GM12874 (cell line): Measurements from ENCODE around the gene CASP12.

Experiments used
- CTCF ChIP-seq: IDR thresholded peaks from 2 replicates; pipeline ENCODE4 v1.5.1; 2011; ENCODE audit warnings: low read depth, mild to moderate bottlenecking, control low read depth, low read length, moderate library complexity; ENCODE audit not compliant: insufficient read depth

CASP12 gene

GRCh38 chr11:104905271-104905670, 7.0 kb upstream of the CASP12 start:
- no peak for TF ChIP-seq CTCF

DNA sequence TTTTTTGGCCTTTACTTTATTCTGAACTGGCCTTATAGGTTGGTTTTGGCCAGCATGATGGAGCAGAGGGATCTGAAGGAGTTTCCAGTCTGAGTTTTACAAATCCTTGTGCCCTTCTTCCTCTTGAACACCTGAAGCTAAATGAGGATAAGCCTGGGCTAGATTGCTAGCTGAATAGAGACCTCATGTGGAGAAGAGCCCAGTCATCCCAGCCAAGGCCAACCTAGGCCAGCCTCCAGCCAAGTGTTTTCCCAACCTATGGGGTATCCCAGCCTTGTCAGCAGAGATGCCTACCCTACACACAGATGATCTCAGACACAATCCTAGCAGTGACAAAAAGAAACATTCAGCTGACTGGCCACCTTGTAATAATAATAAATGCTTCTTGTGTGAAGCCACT, 966 bp upstream of the CASP12 start:
- TF ChIP-seq CTCF: no peak

GRCh38 chr11:104898685-104899013, 389 bp upstream of the CASP12 start:
- no peak for TF ChIP-seq CTCF

- TF ChIP-seq CTCF: no peak
Measured at GRCh38 chr11:104895634-104896033, 2.6 kb downstream of the CASP12 start.

- TF ChIP-seq CTCF: no peak
Measured at GRCh38 chr11:104893876-104894275, 4.4 kb downstream of the CASP12 start.

GRCh38 chr11:104892723-104893511, 5.3 kb downstream of the CASP12 start:
- TF ChIP-seq CTCF: no peak

DNA sequence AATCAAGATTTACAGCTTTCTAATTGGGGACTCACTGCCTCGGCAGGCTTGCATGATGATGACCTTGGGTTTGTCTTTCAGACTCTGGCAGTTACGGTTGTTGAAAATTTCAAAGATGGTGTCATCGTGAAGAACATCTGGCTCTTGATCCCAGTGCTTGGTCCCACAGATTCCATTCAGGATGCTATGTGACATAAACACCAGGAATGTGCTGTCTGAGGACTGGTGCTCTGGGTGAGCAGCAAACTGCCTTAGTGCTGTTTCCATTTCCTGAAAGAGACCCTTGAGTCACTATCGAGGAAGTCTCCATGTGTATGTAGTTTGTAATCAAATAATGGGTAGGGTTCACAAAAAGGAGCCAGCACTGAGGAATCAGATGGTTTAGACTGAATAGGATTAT, 7.1 kb downstream of the CASP12 start:
- TF ChIP-seq CTCF: no peak
